IMR-90 (cell line): ENCODE data around the gene FUT2. TPM values are rescaled to one million over a fixed set of nuclear protein-coding genes. Genes with fewer than 3 reads are reported as not detected.

ENCODE experiments used
- ATAC-seq: fragments of 200-7000 bp; cut with Tn5 transposase; 2 replicates; pipeline ENCODE4 v1.9.1; 2020; ENCODE audit warnings: low read depth, mild to moderate bottlenecking, moderate library complexity
- BruUV-seq: library from RNA; stranded (reverse); fragments of 400-500 nt; replicated peaks from 2 replicates; lab custom pipeline; 2021; lab: Mats Ljungman, UMichigan
- CTCF ChIA-PET: fragments of 300-600 bp; formaldehyde crosslinking; extraction: SDS; loops from one replicate; lab custom pipeline; 2021; ENCODE audit warnings: antibody characterized with exemption; lab: Yijun Ruan, JAX
- POLR2A ChIA-PET: fragments of 300-600 bp; sonication (Branson Sonifier 250); formaldehyde crosslinking; loops from one replicate; lab custom pipeline; 2022; ENCODE audit warnings: antibody characterized with exemption; ENCODE audit not compliant: unreplicated experiment; lab: Charles Lee
- DNase-seq: peaks from one replicate; pipeline ENCODE4 v3.0.0; 2013
- H2AFZ ChIP-seq: replicated peaks from 2 replicates; pipeline ENCODE3; 2013; ENCODE audit warnings: low read length, mild to moderate bottlenecking; ENCODE audit not compliant: poor library complexity
- H2AK5ac ChIP-seq: 2 replicates; pipeline ENCODE4 v1.6.1; 2013; ENCODE audit warnings: low read depth, low read length, inconsistent platforms
- H2AK9ac ChIP-seq: replicated peaks from 2 replicates; pipeline ENCODE3; 2013; ENCODE audit warnings: mild to moderate bottlenecking, low read depth, low read length, moderate library complexity; ENCODE audit not compliant: poor library complexity
- H2BK120ac ChIP-seq: 2 replicates; pipeline ENCODE4 v1.6.1; 2013; ENCODE audit warnings: low read depth, low read length, inconsistent platforms
- H2BK15ac ChIP-seq: 3 replicates; pipeline ENCODE4 v1.6.1; 2013; ENCODE audit warnings: low read depth, low read length, inconsistent platforms
- H2BK20ac ChIP-seq: 2 replicates; pipeline ENCODE4 v1.6.1; 2013; ENCODE audit warnings: low read depth, mild to moderate bottlenecking, inconsistent platforms, low read length, moderate library complexity
- H2BK5ac ChIP-seq: 2 replicates; pipeline ENCODE4 v1.6.1; 2013; ENCODE audit warnings: mild to moderate bottlenecking, low read depth, low read length, inconsistent platforms; ENCODE audit not compliant: poor library complexity, severe bottlenecking
- H3K14ac ChIP-seq: replicated peaks from 2 replicates; pipeline ENCODE4 v1.6.1; 2013; ENCODE audit warnings: low read depth, low read length, inconsistent platforms
- H3K18ac ChIP-seq: 2 replicates; pipeline ENCODE4 v1.6.1; 2013; ENCODE audit warnings: low read depth, low read length, control low read depth
- H3K23ac ChIP-seq: 2 replicates; pipeline ENCODE4 v1.6.1; 2013; ENCODE audit warnings: low read depth, low read length, inconsistent platforms
- H3K27ac ChIP-seq: 2 replicates; pipeline ENCODE4 v1.5.1; 2013; ENCODE audit warnings: mild to moderate bottlenecking, control low read depth, low read length; ENCODE audit not compliant: insufficient read depth
- H3K27me3 ChIP-seq: 2 replicates; pipeline ENCODE4 v1.6.1; 2013; ENCODE audit warnings: low read length; ENCODE audit not compliant: control insufficient read depth, insufficient read depth
- H3K36me3 ChIP-seq: 2 replicates; pipeline ENCODE4 v1.6.1; 2013; ENCODE audit warnings: low read length, mixed read lengths; ENCODE audit not compliant: control insufficient read depth, insufficient read depth
- H3K4ac ChIP-seq: 2 replicates; pipeline ENCODE4 v1.6.1; 2013; ENCODE audit warnings: low read depth, low read length, inconsistent platforms
- H3K4me1 ChIP-seq: 2 replicates; pipeline ENCODE4 v1.6.1; 2013; ENCODE audit warnings: low read length, mixed read lengths; ENCODE audit not compliant: control insufficient read depth, insufficient read depth
- H3K4me2 ChIP-seq: 2 replicates; pipeline ENCODE4 v1.6.1; 2013; ENCODE audit warnings: low read depth, mild to moderate bottlenecking, control low read depth, low read length, moderate library complexity
- H3K4me3 ChIP-seq: 2 replicates; pipeline ENCODE4 v1.5.1; 2013; ENCODE audit warnings: low read depth, mild to moderate bottlenecking, control low read depth, low read length, moderate library complexity; ENCODE audit not compliant: insufficient read depth
- H3K56ac ChIP-seq: 2 replicates; pipeline ENCODE4 v1.6.1; 2013; ENCODE audit warnings: low read length, inconsistent platforms; ENCODE audit not compliant: insufficient read depth; ENCODE audit errors: extremely low read depth
- H3K79me1 ChIP-seq, 2 experiments: 2 replicates each; pipeline ENCODE4 v1.6.1; 2013; ENCODE audit warnings: low read length in 2 of 2, inconsistent platforms in 1 of 2, low read depth in 1 of 2
- H3K9ac ChIP-seq: 2 replicates; pipeline ENCODE4 v1.6.1; 2013; ENCODE audit warnings: low read depth, low read length, control low read depth
- H3K9me1 ChIP-seq: 2 replicates; pipeline ENCODE4 v1.6.1; 2013; ENCODE audit warnings: low read length, inconsistent platforms; ENCODE audit not compliant: insufficient read depth
- H3K9me3 ChIP-seq: 2 replicates; pipeline ENCODE4 v1.6.1; 2013; ENCODE audit warnings: low read length; ENCODE audit not compliant: control insufficient read depth, insufficient read depth
- H4K20me1 ChIP-seq: 2 replicates; pipeline ENCODE4 v1.6.1; 2013; ENCODE audit warnings: low read length, inconsistent platforms; ENCODE audit not compliant: insufficient read depth
- H4K5ac ChIP-seq: 2 replicates; pipeline ENCODE4 v1.6.1; 2013; ENCODE audit warnings: mild to moderate bottlenecking, low read depth, low read length, control low read depth
- H4K8ac ChIP-seq, 2 experiments: 2 replicates each; pipeline ENCODE4 v1.6.1; 2013; ENCODE audit warnings: low read depth in 2 of 2, low read length in 2 of 2, control low read depth in 1 of 2, inconsistent platforms in 1 of 2
- H4K91ac ChIP-seq: 2 replicates; pipeline ENCODE4 v1.6.1; 2013; ENCODE audit warnings: low read depth, low read length, inconsistent platforms; ENCODE audit not compliant: insufficient read depth
- RCOR1 ChIP-seq: IDR thresholded peaks from 2 replicates; pipeline ENCODE4 v1.6.1; 2012; ENCODE audit warnings: mild to moderate bottlenecking, low read length, improper control_type of control experiment; ENCODE audit not compliant: insufficient replicate concordance
- WGBS, 2 experiments: methylation state at CpG; one replicate each; pipeline versions ENCODE4 v1.1.5 to v1.1.7; 2013; ENCODE audit warnings: missing lambda C conversion rate in 2 of 2; ENCODE audit not compliant: insufficient read length in 1 of 2; ENCODE audit errors: extremely low coverage in 2 of 2; 5-methylcytosine and 5-hydroxymethylcytosine counted together
- dilution Hi-C: fragments of 300-500 bp; cut with HindIII; formaldehyde crosslinking; loops from one replicate; pipeline ENCODE4 v1.14.3; 2018; ENCODE audit warnings: low sequenced_read_pairs; ENCODE audit not compliant: unreplicated experiment
- in situ Hi-C: fragments of 300-500 bp; cut with MboI; formaldehyde crosslinking; loops from 3 replicates; pipeline ENCODE4 v1.14.3; 2019; ENCODE audit warnings: low sequenced_read_pairs, inconsistent platforms, mixed read lengths
- intact Hi-C: fragments of 100-400 bp; cut with micrococcal nuclease; formaldehyde crosslinking; loops from 2 replicates; pipeline ENCODE4 v1.10.0; 2022
- polyA plus RNA-seq, 3 experiments: library from polyadenylated mRNA; depleted of rRNA; stranded (reverse); fragments of >200 nt; gene quantifications; 2 replicates each; pipeline ENCODE4 v1.2.3, GENCODE V29; 2012; ENCODE audit warnings: low replicate concordance in 1 of 3
- total RNA-seq: library from RNA; depleted of rRNA; stranded (reverse); fragments of >200 nt; gene quantifications from 2 replicates; pipeline ENCODE4 v1.2.3, GENCODE V29; 2012

FUT2 gene
- total and polyA plus RNA-seq, 2 of the 4 experiments (the other 2 are of a cell fraction): not detected

GRCh38 chr19:48669903-48670668 lies 25.7 kb upstream of the FUT2 start:
- Histone ChIP-seq H3K4me1 (no peaks in the 10 kb centered on the region), H3K4me3 (no peak overlapping the region), H2BK20ac (no peak overlapping the region), H4K8ac (no peak overlapping the region), H3K9ac (no peak overlapping the region), H3K4ac (no peak overlapping the region), H3K14ac (no peak overlapping the region), H3K56ac (no peak overlapping the region), H2AK9ac (no peak overlapping the region), H3K27ac (no peak overlapping the region), H4K5ac (no peak overlapping the region), H2BK15ac (no peak overlapping the region), H2AK5ac (no peak overlapping the region), H3K18ac (no peak overlapping the region), H2BK5ac (no peak overlapping the region), H4K91ac (no peak overlapping the region), H3K79me1 (no peaks in the 10 kb centered on the region), H3K9me1 (no peaks in the 10 kb centered on the region), H4K20me1 (no peaks in the 10 kb centered on the region), H3K9me3 (no peaks in the 10 kb centered on the region), H2AFZ (no peak overlapping the region), H3K36me3 (no peaks in the 10 kb centered on the region), H3K4me2 (no peak overlapping the region), H3K23ac (no peak overlapping the region), H2BK120ac (no peak overlapping the region), H3K27me3 (peaks cover 7% of the 10 kb centered on the region)
- 93% methylated on average over 9 of the region's 26 CpGs; no CpG with 5 or more reads in 1 of the 2 experiments for WGBS, 2 experiments
- ChIA-PET CTCF (no interaction called here), POLR2A (no interaction called here)
- dilution Hi-C loops: no loop called here
- ATAC-seq: no peak
- TF ChIP-seq RCOR1: no peak
- DNase-seq: no peak
- in situ Hi-C loops: no loop called here
- intact Hi-C loops: no loop called here
- no TSS peak for BruUV-seq
